GM18511 (cell line): Measurements from ENCODE around the gene TMEM240.
"Not testable (repeated sequence)": the region's sequence is repeated elsewhere in the genome, so short reads cannot be mapped to it uniquely, and the experiment has no call there.

ENCODE experiments used
- ATAC-seq: cut with Tn5 transposase; IDR thresholded peaks from one replicate; pipeline ENCODE4 v1.9.1; 2021; ENCODE audit warnings: mild to moderate bottlenecking, moderate library complexity; ENCODE audit not compliant: unreplicated experiment

TMEM240 gene

GRCh38 chr1:1558591-1558990 is 18.2 kb upstream of the TMEM240 start:
- no peak for ATAC-seq

GRCh38 chr1:1557688-1558087 is 17.3 kb upstream of the TMEM240 start:
- ATAC-seq = not testable (repeated sequence)

- not testable (repeated sequence) for ATAC-seq
Measured at GRCh38 chr1:1556961-1557360, 16.5 kb upstream of the TMEM240 start.

GRCh38 chr1:1556505-1556904 is 16.1 kb upstream of the TMEM240 start:
- no peak for ATAC-seq

- no peak for ATAC-seq
Measured at GRCh38 chr1:1554926-1555915, 14.8 kb upstream of the TMEM240 start.

GRCh38 chr1:1554550-1554925 is 14.1 kb upstream of the TMEM240 start:
- no peak for ATAC-seq

GRCh38 chr1:1553821-1554494 is 13.5 kb upstream of the TMEM240 start:
- no peak for ATAC-seq

- no peak for ATAC-seq
Measured at GRCh38 chr1:1552263-1552639, 11.8 kb upstream of the TMEM240 start.

- no peak for ATAC-seq
Measured at GRCh38 chr1:1551524-1552262, 11.3 kb upstream of the TMEM240 start.

GRCh38 chr1:1550591-1551432 is 10.4 kb upstream of the TMEM240 start:
- ATAC-seq = no peak

- ATAC-seq = no peak
Measured at GRCh38 chr1:1550087-1550486, 9.7 kb upstream of the TMEM240 start.

GRCh38 chr1:1548591-1548990 is 8.2 kb upstream of the TMEM240 start:
- ATAC-seq = no peak

- no peak for ATAC-seq
Measured at GRCh38 chr1:1547476-1547875, 7.1 kb upstream of the TMEM240 start.

- no peak for ATAC-seq
Measured at GRCh38 chr1:1547011-1547410, 6.6 kb upstream of the TMEM240 start.

- ATAC-seq = no peak
Measured at GRCh38 chr1:1545946-1546737, 5.7 kb upstream of the TMEM240 start.

GRCh38 chr1:1544544-1544943 is 4.1 kb upstream of the TMEM240 start:
- no peak for ATAC-seq

- no peak for ATAC-seq
Measured at GRCh38 chr1:1543706-1544099, 3.3 kb upstream of the TMEM240 start.

GRCh38 chr1:1542766-1543705 is 2.6 kb upstream of the TMEM240 start:
- no peak for ATAC-seq
